ENCODE data around the gene ANKRD18A.
A peak's percentile ranks its signal among the peaks of the same experiment; 100 is the strongest.
"Not testable (repeated sequence)": the region's sequence is repeated elsewhere in the genome, so short reads cannot be mapped to it uniquely, and the experiment has no call there.

ANKRD18A gene

DNA sequence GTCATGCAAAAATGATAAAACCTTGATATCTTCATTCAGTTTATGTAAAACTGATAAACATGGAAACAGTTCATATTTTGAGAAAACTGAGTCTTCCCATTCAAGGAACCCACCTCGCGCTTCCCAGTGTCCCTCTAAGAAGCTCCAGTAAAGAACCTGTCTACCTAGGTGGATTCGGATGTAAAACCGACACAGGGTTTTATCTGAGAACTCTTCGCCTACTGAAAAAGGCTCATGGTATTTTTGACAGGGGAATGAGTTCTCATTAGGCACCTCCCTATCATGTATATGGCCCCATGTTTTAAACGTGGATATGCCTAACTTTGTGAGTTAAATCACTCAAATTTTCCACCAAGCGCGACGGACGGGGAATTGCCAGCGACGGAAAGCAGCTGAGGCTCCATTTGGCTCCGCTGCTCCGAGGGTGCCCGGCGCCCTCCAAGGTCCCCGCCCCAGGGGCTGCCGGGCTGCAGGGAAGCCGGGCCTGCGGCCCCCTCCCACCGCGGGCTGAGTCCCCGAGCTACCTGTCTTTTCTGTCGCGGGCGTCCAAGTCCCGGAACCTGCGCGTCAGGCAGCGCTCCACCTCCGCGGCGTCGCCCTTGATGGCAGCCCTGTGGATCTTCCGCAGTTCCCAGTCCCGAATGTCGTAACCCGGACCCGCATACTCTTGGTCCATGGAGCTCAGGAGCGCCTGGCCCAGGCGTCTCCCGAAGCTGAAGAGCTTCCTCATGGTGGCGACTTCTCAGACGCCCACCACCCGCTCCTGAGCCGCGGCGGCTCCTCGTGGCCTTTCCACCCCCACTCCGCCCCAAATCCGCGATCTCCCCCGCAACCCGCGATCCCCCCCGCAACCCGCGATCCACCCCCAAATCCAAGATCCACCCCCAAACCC, 594 bp downstream of the ANKRD18A start:
- Histone ChIP-seq H3K36me3 (ENCODE audit: insufficient read depth, low read length) (no peaks in the 10 kb centered on the region), H3K27me3 (ENCODE audit: insufficient read depth, low read length) (peaks cover 16% of the 10 kb centered on the region), H3K4me3 (ENCODE audit: low read length) (peak overlapping the region; percentile 48), H2AFZ (ENCODE audit: low read depth, low read length) (peak overlapping the region; percentile 87), H3K9me3 (ENCODE audit: low read length) (peaks cover 3% of the 10 kb centered on the region), H3K4me1 (ENCODE audit: insufficient read depth, low read length) (peaks cover 5% of the 10 kb centered on the region)

DNA sequence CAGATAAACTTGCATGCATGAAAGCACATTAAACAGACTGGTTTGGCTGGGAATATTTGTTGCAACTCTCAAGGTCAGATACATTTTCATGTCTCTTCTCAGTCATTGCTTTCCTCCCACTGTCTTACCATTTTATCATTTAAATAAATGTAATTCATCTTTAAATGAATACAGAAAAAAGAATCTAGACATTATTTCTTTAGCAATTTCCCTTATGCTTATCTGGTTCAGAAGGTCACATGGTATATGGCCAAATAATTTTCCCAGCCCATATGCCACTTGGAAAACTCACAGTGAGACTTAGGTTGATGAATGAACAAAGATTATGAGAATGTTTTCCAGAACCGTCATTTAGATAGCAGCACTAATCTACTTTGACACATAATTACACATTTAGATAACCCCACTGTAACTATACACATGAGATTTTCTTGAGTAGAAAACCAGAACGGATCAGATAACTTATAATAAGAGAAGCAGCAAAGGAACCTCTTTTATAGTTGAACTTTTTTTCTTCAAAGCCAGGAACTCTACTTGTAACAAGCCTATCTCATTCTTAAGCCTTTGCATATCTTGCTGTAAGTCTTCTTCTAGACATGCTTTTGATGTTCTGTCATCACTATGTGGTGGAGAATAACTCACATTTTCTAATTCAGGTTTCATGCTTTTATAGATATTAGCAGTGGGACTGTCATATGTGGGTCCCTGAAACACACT, 22.2 kb downstream of the ANKRD18A start:
- not testable (repeated sequence) for H3K4me1 ChIP-seq (ENCODE audit: insufficient read depth, low read length); H3K4me3 ChIP-seq (ENCODE audit: low read length); H3K36me3 ChIP-seq (ENCODE audit: insufficient read depth, low read length); H3K9me3 ChIP-seq (ENCODE audit: low read length); H3K27me3 ChIP-seq (ENCODE audit: insufficient read depth, low read length); H2AFZ ChIP-seq (ENCODE audit: low read depth, low read length)

DNA sequence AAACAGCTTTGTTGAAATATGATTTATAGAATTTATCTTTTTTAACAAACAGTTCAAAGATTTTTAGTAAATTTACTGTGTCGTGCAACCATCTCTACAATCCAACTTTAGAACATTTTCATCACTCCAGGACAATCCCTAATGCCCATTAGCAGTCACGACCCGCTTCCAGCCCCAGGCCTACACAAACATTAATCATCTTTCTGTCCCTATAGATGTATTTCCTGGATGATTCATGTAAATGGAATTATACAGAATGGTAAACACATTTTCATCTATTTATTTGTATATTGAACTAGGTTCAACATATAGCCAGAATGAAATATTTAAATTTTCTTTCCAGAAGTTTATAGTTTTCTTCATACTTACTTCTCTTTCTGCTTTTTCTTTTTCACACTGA, 25.3 kb downstream of the ANKRD18A start:
- H3K4me1 ChIP-seq (ENCODE audit: insufficient read depth, low read length); H3K27me3 ChIP-seq (ENCODE audit: insufficient read depth, low read length); H3K36me3 ChIP-seq (ENCODE audit: insufficient read depth, low read length); H3K4me3 ChIP-seq (ENCODE audit: low read length); H3K9me3 ChIP-seq (ENCODE audit: low read length); H2AFZ ChIP-seq (ENCODE audit: low read depth, low read length): not testable (repeated sequence)

DNA sequence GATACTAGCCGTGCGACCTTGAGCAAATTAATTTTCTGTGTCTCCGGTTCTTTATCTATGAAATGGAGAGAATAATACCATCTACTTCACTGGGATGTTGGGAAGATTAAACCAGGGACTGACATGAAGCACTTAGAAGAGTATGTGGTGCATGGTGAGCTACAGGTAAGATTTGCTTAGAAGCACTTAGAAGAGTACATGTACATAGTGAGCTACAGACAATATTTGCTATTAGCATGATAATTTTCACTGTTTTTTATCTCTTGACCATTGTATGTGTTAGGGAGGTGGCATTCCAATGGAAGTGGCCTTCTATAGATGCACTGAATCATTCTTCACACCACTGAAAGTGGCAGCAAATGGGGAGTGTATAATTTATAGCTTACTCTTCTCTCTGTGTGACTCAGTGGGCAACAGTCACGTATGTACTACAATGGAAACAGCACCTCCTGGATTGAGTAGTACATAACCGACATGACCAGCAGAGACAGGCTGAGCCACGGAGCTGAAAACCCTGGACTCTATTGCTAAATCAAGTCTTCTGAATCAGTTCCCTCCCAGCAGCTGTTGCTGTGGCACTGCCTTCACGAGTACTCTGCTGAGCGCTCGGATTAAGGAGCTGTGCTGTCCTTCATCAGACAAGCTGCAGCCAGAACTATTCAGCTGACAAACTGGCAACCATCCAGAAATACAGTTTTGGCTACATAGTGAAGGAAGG, 28.9 kb downstream of the ANKRD18A start:
- H3K36me3 ChIP-seq (ENCODE audit: insufficient read depth, low read length); H3K9me3 ChIP-seq (ENCODE audit: low read length); H2AFZ ChIP-seq (ENCODE audit: low read depth, low read length); H3K4me3 ChIP-seq (ENCODE audit: low read length); H3K4me1 ChIP-seq (ENCODE audit: insufficient read depth, low read length); H3K27me3 ChIP-seq (ENCODE audit: insufficient read depth, low read length): not testable (repeated sequence)

DNA sequence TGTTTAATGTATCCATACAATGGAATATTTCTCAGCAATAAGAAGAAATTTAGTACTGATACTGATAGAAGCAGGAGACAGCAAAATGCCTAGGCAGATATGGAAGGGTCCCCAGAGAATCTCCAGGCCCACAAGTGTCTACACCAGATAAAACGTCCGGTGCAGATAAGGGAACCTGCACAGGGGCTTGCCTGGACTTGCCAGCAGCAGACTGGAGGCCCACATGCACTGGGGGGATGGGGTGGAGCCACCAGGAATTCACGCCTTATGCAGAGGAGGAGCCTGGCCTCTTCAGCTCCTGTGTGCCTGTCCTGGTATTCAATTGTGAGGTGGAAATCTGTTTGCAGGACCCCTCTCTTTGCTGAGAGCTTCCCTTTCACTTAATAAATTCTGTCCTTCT, 36.6 kb downstream of the ANKRD18A start:
- H2AFZ ChIP-seq (ENCODE audit: low read depth, low read length); H3K27me3 ChIP-seq (ENCODE audit: insufficient read depth, low read length); H3K4me1 ChIP-seq (ENCODE audit: insufficient read depth, low read length); H3K36me3 ChIP-seq (ENCODE audit: insufficient read depth, low read length); H3K9me3 ChIP-seq (ENCODE audit: low read length); H3K4me3 ChIP-seq (ENCODE audit: low read length): not testable (repeated sequence)

DNA sequence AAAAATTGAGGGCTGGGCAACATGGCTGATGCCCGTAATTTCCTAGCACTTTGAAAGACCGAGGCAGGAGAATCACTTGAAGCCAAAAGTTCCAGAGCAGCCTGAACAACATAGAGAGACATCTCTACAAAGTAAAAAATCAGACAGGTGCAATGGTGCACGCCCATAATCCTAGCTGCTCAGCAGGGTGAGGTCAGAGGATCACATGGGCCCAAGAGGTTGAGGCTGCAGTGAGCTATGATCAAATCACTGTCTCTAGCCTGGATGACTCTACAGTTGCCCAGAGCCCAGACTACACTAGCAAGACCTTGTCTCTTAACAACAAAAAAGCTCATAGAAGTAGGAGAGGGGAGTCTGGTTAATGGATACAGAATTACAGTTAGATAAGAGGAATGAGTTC, 40.3 kb downstream of the ANKRD18A start:
- H3K4me3 ChIP-seq (ENCODE audit: low read length); H3K36me3 ChIP-seq (ENCODE audit: insufficient read depth, low read length); H3K27me3 ChIP-seq (ENCODE audit: insufficient read depth, low read length); H3K9me3 ChIP-seq (ENCODE audit: low read length); H3K4me1 ChIP-seq (ENCODE audit: insufficient read depth, low read length); H2AFZ ChIP-seq (ENCODE audit: low read depth, low read length): not testable (repeated sequence)

DNA sequence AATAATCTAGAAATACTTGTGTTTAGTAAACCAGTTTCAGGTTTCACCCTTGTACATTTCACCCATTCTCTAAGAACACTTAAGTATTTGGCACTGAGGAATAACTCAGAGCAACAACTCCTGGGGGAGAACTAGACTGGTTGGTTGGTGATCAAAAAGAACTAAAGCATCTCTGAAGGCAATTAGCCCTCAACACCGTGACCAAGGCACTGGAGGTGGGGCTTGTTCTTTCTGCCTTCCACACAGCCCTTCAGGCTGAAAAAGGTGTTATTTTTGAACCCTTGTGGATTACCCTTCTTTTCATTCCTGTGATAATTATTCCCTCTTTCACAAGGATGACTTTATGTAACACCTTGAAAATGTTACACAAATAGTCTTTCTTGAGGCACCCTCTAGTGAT, 44.2 kb downstream of the ANKRD18A start:
- not testable (repeated sequence) for H3K4me1 ChIP-seq (ENCODE audit: insufficient read depth, low read length); H2AFZ ChIP-seq (ENCODE audit: low read depth, low read length); H3K27me3 ChIP-seq (ENCODE audit: insufficient read depth, low read length); H3K4me3 ChIP-seq (ENCODE audit: low read length); H3K9me3 ChIP-seq (ENCODE audit: low read length); H3K36me3 ChIP-seq (ENCODE audit: insufficient read depth, low read length)

DNA sequence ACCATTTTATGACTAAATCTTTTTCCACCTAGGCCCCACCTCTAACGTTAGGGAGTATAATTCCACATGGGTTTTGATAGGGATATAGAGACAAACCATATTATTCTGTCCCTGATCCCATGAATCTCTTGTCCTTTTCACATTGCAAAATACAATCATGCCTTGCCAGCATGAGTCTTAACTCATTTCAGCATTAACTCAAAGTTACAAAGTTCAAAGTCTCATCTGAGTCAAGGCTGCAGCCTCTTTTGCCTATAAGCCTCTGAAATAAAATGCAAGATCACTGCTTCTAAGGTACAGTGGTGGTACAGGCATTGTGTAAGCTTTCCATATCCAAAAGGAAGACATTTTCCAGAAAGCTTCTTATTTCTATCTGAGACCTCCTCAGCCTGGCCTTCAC, 54.3 kb downstream of the ANKRD18A start:
- not testable (repeated sequence) for H3K4me3 ChIP-seq (ENCODE audit: low read length); H3K9me3 ChIP-seq (ENCODE audit: low read length); H3K4me1 ChIP-seq (ENCODE audit: insufficient read depth, low read length); H3K36me3 ChIP-seq (ENCODE audit: insufficient read depth, low read length); H3K27me3 ChIP-seq (ENCODE audit: insufficient read depth, low read length); H2AFZ ChIP-seq (ENCODE audit: low read depth, low read length)

DNA sequence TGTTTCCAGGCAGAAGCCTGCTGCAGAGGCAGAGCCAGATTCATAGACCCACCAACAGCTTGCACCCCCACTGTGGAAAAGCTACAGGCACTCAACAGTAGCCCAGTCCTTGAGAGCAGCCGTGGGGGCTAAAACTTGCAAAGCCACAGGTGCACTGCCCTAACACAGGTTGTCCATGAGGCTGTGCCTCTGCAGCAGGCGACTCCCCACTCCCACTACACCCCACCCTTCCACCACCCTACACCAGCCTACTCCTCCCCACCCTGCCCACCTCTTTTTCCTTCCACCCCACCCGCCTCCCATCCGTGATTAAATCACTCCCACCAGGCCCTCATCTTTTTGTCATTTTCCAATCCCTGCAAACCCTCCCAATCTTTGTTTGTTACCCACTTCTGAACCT, 55.2 kb downstream of the ANKRD18A start:
- H2AFZ ChIP-seq (ENCODE audit: low read depth, low read length); H3K4me1 ChIP-seq (ENCODE audit: insufficient read depth, low read length); H3K4me3 ChIP-seq (ENCODE audit: low read length); H3K9me3 ChIP-seq (ENCODE audit: low read length); H3K36me3 ChIP-seq (ENCODE audit: insufficient read depth, low read length); H3K27me3 ChIP-seq (ENCODE audit: insufficient read depth, low read length): not testable (repeated sequence)

DNA sequence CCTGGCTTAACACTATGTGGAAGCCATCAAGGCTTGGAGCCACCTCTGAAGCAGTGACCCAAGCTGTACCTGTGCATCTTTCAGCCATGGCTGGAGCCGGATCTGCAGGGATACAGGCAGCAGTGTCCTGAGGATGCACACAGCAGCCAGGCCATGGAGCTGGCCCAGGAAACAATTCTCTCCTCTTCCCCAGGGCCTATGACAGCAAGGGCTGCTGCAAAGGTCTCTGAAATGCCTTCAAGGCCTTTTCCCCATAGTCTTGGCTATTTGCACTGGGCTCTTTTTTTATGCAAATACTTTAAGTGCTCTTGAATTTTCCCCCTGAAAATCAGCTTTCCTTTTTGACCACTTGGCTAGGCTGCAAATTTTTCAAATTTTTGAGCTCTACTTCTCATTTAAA, 56.5 kb downstream of the ANKRD18A start:
- not testable (repeated sequence) for H2AFZ ChIP-seq (ENCODE audit: low read depth, low read length)

DNA sequence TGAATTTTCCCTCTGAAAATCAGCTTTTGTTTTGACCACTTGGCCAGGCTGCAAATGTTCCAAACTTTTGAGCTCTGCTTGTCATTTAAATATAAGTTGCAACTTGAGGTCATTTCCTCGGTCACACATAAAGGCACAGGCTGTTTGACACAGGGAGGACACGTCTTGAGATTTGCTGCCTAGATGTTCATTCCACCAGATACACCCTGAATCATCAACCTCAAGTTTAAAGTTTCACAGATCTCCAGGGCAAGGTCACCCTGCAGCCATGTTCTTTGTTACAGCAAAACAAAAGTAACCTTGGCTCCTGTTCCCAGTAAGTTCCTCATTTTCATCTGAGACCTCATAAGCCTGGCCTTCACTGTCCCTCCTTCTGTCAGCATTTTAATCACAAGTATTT, 59.3 kb downstream of the ANKRD18A start:
- H3K4me1 ChIP-seq (ENCODE audit: insufficient read depth, low read length); H2AFZ ChIP-seq (ENCODE audit: low read depth, low read length); H3K27me3 ChIP-seq (ENCODE audit: insufficient read depth, low read length); H3K4me3 ChIP-seq (ENCODE audit: low read length); H3K9me3 ChIP-seq (ENCODE audit: low read length); H3K36me3 ChIP-seq (ENCODE audit: insufficient read depth, low read length): not testable (repeated sequence)

More for the DNA sequence above, 56.5 kb downstream of the ANKRD18A start:
- H3K4me3 ChIP-seq (ENCODE audit: low read length); H3K27me3 ChIP-seq (ENCODE audit: insufficient read depth, low read length); H3K4me1 ChIP-seq (ENCODE audit: insufficient read depth, low read length); H3K36me3 ChIP-seq (ENCODE audit: insufficient read depth, low read length); H3K9me3 ChIP-seq (ENCODE audit: low read length): not testable (repeated sequence)

DNA sequence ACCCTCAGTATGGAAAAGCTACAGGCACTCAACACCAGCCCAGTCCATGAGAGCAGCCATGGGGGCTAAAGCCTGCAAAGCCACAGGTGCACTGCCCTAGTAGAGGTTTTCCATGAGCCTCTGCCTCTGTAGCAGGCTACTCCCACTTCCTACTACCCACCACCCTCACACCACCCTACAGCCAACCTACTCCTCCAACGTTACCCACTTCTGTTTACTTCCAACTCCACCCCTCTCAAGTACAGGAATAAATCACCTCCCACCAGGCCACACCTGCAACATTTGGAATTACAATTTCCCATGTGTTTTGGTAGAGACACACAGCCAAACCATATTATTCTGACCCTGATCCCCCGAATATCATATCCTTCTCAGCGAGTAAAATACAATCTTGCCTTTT, 61.2 kb downstream of the ANKRD18A start:
- not testable (repeated sequence) for H3K9me3 ChIP-seq (ENCODE audit: low read length); H3K4me3 ChIP-seq (ENCODE audit: low read length); H2AFZ ChIP-seq (ENCODE audit: low read depth, low read length); H3K27me3 ChIP-seq (ENCODE audit: insufficient read depth, low read length); H3K36me3 ChIP-seq (ENCODE audit: insufficient read depth, low read length); H3K4me1 ChIP-seq (ENCODE audit: insufficient read depth, low read length)

DNA sequence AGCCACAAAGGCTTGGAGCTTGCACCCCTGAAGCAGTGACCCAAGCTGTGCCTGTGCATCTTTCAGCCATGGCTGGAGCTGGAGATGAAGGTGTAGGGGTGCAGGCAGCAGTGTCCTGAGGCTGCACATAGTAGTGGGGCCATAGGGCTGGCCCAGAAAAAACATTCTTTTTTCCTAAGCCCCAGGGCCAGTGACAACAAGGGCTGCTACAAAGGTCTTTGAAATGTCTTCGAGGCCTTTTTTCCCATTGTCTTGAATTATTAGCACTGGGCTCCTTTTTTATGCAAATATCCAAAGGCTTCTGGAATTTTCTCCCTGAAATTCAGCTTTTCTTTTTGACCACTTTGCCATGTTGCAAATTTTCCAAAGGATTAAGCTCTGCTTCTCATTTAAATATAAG, 62.6 kb downstream of the ANKRD18A start:
- H3K27me3 ChIP-seq (ENCODE audit: insufficient read depth, low read length); H2AFZ ChIP-seq (ENCODE audit: low read depth, low read length); H3K36me3 ChIP-seq (ENCODE audit: insufficient read depth, low read length); H3K4me3 ChIP-seq (ENCODE audit: low read length); H3K4me1 ChIP-seq (ENCODE audit: insufficient read depth, low read length); H3K9me3 ChIP-seq (ENCODE audit: low read length): not testable (repeated sequence)

Data from neuron (in vitro differentiated cells).